ENCODE results near the gene LRRC4C. TPM values are rescaled to one million over a fixed set of nuclear protein-coding genes. Genes with fewer than 3 reads are reported as not detected.

The LRRC4C gene
- polyA plus RNA-seq, 1 of the 3 experiments (the other 2 are of a cell fraction): 0.16 TPM

- TF ChIP-seq USF1 (IDR thresholded peaks at IDR 0.05; ENCODE audit: borderline replicate concordance, low read depth) (no peak), MEF2A (IDR thresholded peaks at IDR 0.05; ENCODE audit: borderline replicate concordance, low read depth) (no peak), GATA2 (CRISPR knock-in tag; IDR thresholded peaks at IDR 0.05) (no peak), YY1 (IDR thresholded peaks at IDR 0.05; ENCODE audit: low read depth) (no peak), GABPA (IDR thresholded peaks at IDR 0.05; ENCODE audit: low read depth) (no peak), REST (IDR thresholded peaks at IDR 0.05; ENCODE audit: low read depth, low read length) (no peak), FOXJ3 (CRISPR knock-in tag; IDR thresholded peaks at IDR 0.05) (no peak), JUND (IDR thresholded peaks at IDR 0.05) (no peak), TAF1 (IDR thresholded peaks at IDR 0.05; ENCODE audit: borderline replicate concordance, low read depth, low read length) (no peak), RAD21 (IDR thresholded peaks at IDR 0.05; ENCODE audit: low read length) (no peak), PBX3 (IDR thresholded peaks at IDR 0.05) (no peak)
- Histone ChIP-seq H2AFZ (ENCODE audit: low read depth) (no peak overlapping the region), H3K27ac (ENCODE audit: low read depth in 2 of 2, low read length in 1 of 2) (no peak overlapping the region), H3K4me3 (ENCODE audit: low read depth in 2 of 2, low read length in 1 of 2) (no peak overlapping the region), H3K4me2 (no peak overlapping the region), H4K20me1 (ENCODE audit: insufficient read depth) (no peaks in the 10 kb centered on the region), H3F3A (replicated peaks; ENCODE audit: insufficient read depth) (no peaks in the 10 kb centered on the region), H3K27me3 (ENCODE audit: insufficient read depth) (no peaks in the 10 kb centered on the region), H3K79me2 (ENCODE audit: insufficient read depth) (no peaks in the 10 kb centered on the region), H3K36me3 (replicated peaks in 1 of 2; ENCODE audit: control insufficient read depth in 1 of 2, insufficient read depth in 2 of 2, low read length in 1 of 2) (no peaks in the 10 kb centered on the region), H3K4me1 (ENCODE audit: control insufficient read depth in 1 of 2, insufficient read depth in 2 of 2, low read depth in 1 of 2, low read length in 1 of 2) (no peaks in the 10 kb centered on the region), H3K9me3 (no peaks in the 10 kb centered on the region), H3K9me2 (no peaks in the 10 kb centered on the region), H3K9ac (no peak overlapping the region)
- CTCF ChIA-PET: no interaction called here
- POLR2A ChIA-PET: no interaction called here
- no peak for DNase-seq
- WGBS (ENCODE audit: low lambda C conversion rate): 4% methylated on average over 4 of the region's 4 CpGs
These were observed 281.7 kb downstream of the LRRC4C start for GRCh38 chr11:41177791-41178190.

GRCh38 chr11:41175304-41175972 is 284.0 kb downstream of the LRRC4C start:
- no peak overlapping the region for H3K4me2 ChIP-seq
- no peaks in the 10 kb centered on the region for H3K27me3 ChIP-seq (ENCODE audit: insufficient read depth)
- no peaks in the 10 kb centered on the region for H4K20me1 ChIP-seq (ENCODE audit: insufficient read depth)
- H2AFZ ChIP-seq (ENCODE audit: low read depth): no peak overlapping the region
- no peak for DNase-seq
- no peak overlapping the region for H3K27ac ChIP-seq (ENCODE audit: low read depth in 2 of 2, low read length in 1 of 2)
- no peaks in the 10 kb centered on the region for H3F3A ChIP-seq (replicated peaks; ENCODE audit: insufficient read depth)
- 0% methylated on average over 1 of the region's 1 CpG for WGBS (ENCODE audit: low lambda C conversion rate)
- no peaks in the 10 kb centered on the region for H3K36me3 ChIP-seq (replicated peaks in 1 of 2; ENCODE audit: control insufficient read depth in 1 of 2, insufficient read depth in 2 of 2, low read length in 1 of 2)
- no peaks in the 10 kb centered on the region for H3K79me2 ChIP-seq (ENCODE audit: insufficient read depth)
- no peaks in the 10 kb centered on the region for H3K9me2 ChIP-seq
- no peak overlapping the region for H3K9ac ChIP-seq
- no peak overlapping the region for H3K4me3 ChIP-seq (ENCODE audit: low read depth in 2 of 2, low read length in 1 of 2)
- H3K4me1 ChIP-seq (ENCODE audit: control insufficient read depth in 1 of 2, insufficient read depth in 2 of 2, low read depth in 1 of 2, low read length in 1 of 2): no peaks in the 10 kb centered on the region
- CTCF ChIA-PET: no interaction called here
- POLR2A ChIA-PET: no interaction called here
- no peaks in the 10 kb centered on the region for H3K9me3 ChIP-seq
- TF ChIP-seq CTCF (IDR thresholded peaks at IDR 0.05) (no peak), TEAD4 (IDR thresholded peaks at IDR 0.05; ENCODE audit: borderline replicate concordance, insufficient read depth) (no peak), SIN3A (IDR thresholded peaks at IDR 0.05; ENCODE audit: borderline replicate concordance, low read depth, low read length) (no peak), RCOR1 (IDR thresholded peaks at IDR 0.05; ENCODE audit: low read length) (no peak), PBX3 (IDR thresholded peaks at IDR 0.05) (no peak)

Measured in SK-N-SH (cell line).